Pons (tissue), 1 donor: Measurements from ENCODE around the gene CTBP2.
A peak's percentile ranks its signal among the peaks of the same experiment; 100 is the strongest.

Experiments
- DNase-seq: peaks from one replicate; pipeline ENCODE4 v3.0.0-alpha.2; 2016; ENCODE audit warnings: low spot score

The CTBP2 gene

GRCh38 chr10:124977161-124977560, 183.2 kb downstream of the CTBP2 start:
- DNase-seq: no peak

GRCh38 chr10:124975977-124976514, 184.3 kb downstream of the CTBP2 start:
- peak; percentile 52 for DNase-seq

GRCh38 chr10:124974131-124974530, 186.2 kb downstream of the CTBP2 start:
- no peak for DNase-seq

GRCh38 chr10:124972637-124973036, 187.7 kb downstream of the CTBP2 start:
- DNase-seq: no peak

GRCh38 chr10:124971276-124971675, 189.1 kb downstream of the CTBP2 start:
- DNase-seq: peak; percentile 46

GRCh38 chr10:124967255-124967654, 193.1 kb downstream of the CTBP2 start:
- no peak for DNase-seq

- no peak for DNase-seq
These were observed 194.4 kb downstream of the CTBP2 start for GRCh38 chr10:124966008-124966407.

- DNase-seq: no peak
These were observed 196.3 kb downstream of the CTBP2 start for GRCh38 chr10:124963866-124964720.

- no peak for DNase-seq
These were observed 197.9 kb downstream of the CTBP2 start for GRCh38 chr10:124962421-124962820.

GRCh38 chr10:124961248-124961570, 199.2 kb downstream of the CTBP2 start:
- DNase-seq: no peak

- DNase-seq: no peak
These were observed 200.8 kb downstream of the CTBP2 start for GRCh38 chr10:124959564-124959963.

GRCh38 chr10:124957404-124957947, 202.9 kb downstream of the CTBP2 start:
- DNase-seq: peak; percentile 17

- no peak for DNase-seq
These were observed 203.6 kb downstream of the CTBP2 start for GRCh38 chr10:124956764-124957163.

- DNase-seq: no peak
These were observed 204.5 kb downstream of the CTBP2 start for GRCh38 chr10:124955868-124956267.

- no peak for DNase-seq
These were observed 205.1 kb downstream of the CTBP2 start for GRCh38 chr10:124955243-124955642.

GRCh38 chr10:124953421-124953820, 206.9 kb downstream of the CTBP2 start:
- no peak for DNase-seq

- DNase-seq: no peak
These were observed 208.2 kb downstream of the CTBP2 start for GRCh38 chr10:124952123-124952522.

GRCh38 chr10:124949543-124949942, 210.8 kb downstream of the CTBP2 start:
- no peak for DNase-seq

GRCh38 chr10:124946945-124947344, 213.4 kb downstream of the CTBP2 start:
- no peak for DNase-seq

GRCh38 chr10:124944982-124945381, 215.4 kb downstream of the CTBP2 start:
- no peak for DNase-seq

GRCh38 chr10:124943301-124944092, 216.9 kb downstream of the CTBP2 start:
- DNase-seq: no peak

GRCh38 chr10:124942317-124943169, 217.8 kb downstream of the CTBP2 start:
- peak; percentile 52 for DNase-seq
